ENCODE data around the gene CHST5.
"Not testable (repeated sequence)": the region's sequence is repeated elsewhere in the genome, so short reads cannot be mapped to it uniquely, and the experiment has no call there.

The CHST5 gene

GRCh38 chr16:75502916-75503605 lies 32.8 kb downstream of the CHST5 start:
- DNase-seq = no peak

DNA sequence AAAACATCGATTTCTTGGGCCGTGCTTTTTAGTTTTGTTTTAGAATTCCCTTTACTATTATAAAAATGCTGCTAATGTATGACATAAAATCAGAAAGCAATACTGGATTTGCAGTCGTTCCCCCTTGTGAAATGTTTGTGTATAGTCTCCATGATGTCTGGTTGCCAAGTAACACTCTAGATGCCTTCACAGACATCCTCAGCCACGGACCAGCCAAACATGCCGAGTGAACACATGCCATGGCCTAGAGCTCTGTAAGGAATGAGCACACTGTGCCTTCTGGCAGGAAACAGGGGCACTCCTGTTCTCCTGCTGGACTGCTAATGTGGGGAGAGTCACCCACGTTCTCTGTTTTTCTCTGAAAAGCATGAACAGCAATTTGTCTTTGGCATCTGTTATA lies 34.1 kb downstream of the CHST5 start:
- DNase-seq = not testable (repeated sequence)

DNA sequence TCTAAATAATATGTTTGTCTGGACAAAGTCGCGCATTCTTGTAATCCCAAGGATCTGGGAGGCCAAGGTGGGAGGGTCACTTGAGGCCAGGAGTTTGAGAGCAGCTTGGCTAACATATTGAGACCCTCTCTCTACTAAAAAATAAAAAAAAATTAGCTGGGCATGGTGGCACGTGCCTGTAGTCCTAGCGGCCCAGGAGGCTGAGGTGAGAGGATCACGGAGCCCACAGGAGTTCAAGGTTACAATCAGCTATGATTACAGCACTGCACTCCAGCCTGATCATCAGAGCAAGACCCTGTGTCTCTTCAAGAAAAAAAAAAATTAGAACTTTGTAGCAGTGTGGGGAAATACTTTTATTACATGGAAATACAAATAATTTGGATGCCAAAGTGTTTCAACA lies 34.5 kb downstream of the CHST5 start:
- no peak for DNase-seq

- not testable (repeated sequence) for DNase-seq
Observed at GRCh38 chr16:75498605-75499322, 37.1 kb downstream of the CHST5 start.

DNA sequence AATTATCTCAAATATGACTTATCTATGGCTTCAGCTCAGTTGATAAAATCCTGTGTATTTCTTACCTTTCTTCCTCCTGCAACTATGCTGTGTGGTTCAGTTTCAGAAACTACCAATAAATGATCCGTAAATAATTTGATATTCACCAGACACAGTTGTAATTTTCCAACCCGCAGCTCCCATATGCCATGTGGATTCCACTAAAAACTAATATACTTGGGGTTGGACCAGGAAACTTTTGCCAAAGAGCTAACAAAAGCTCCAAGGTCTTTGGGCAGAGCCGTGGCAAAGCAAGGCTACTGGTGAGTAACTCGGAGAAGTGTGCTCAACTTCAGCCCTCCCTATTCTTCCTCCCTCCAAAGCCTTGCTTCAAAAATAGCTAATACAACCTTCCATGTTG lies 38.4 kb downstream of the CHST5 start:
- no peak for DNase-seq

DNA sequence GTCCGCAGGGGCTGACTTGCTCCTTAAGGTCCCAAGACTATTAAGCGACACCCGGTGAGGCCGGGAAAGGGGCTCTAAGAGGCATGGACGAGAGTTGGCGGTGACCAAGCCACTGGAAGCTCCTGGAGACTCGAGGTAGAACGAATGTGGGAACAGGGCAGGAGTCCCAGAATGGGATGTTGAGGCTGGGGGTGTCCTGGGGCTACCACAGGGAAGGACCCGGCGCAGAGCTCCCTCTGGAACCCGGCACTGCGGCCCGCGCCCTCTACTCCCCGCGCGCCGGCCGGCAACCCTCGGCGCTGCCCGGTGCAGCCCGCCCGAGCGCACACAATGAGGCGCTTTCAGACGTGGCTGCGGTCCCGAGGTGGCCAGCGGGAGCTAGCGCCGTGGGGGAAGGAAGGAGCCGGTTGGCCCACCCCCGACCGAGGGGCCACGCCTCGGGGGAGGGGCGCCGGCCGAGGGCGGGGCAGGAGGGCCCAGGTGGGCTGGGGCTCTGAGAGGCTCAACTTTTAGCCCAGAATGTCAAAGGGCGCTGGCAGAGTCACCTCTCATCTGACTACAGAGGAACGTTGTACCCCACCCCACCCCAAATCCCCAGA lies 40.7 kb downstream of the CHST5 start, which contains the start of gene CHST6:
Gene CHST6 (minus strand): TSS at position 366 of the 599 bp plus-strand sequence. CDS start 15,613 bp downstream, outside the sequence.
- DNase-seq = no peak

DNA sequence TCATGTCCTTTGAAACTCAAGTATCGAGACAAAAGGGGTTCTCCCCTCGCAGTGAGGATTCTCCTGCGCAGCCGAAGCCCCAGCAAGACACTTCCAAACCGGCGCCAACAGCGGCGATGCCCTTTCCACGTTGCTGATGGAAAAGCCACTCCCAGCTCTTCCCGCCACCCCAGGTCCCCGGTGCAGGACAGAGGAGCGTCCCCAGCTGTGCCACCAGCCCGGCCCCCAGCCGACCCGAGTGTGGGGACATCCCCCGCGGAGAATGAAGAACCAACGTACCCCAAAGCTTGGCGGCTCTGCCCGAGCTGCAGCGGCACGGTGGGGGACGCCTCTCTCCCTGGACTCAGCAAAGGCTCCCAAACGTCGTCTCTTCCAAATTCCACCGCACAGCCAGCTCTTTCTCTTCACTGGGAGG lies 41.2 kb downstream of the CHST5 start:
- DNase-seq = no peak

GRCh38 chr16:75494184-75494583 lies 41.7 kb downstream of the CHST5 start:
- no peak for DNase-seq

- no peak for DNase-seq
Observed at GRCh38 chr16:75491876-75492275, 44.0 kb downstream of the CHST5 start.

GRCh38 chr16:75488322-75488721 lies 47.6 kb downstream of the CHST5 start:
- no peak for DNase-seq

DNA sequence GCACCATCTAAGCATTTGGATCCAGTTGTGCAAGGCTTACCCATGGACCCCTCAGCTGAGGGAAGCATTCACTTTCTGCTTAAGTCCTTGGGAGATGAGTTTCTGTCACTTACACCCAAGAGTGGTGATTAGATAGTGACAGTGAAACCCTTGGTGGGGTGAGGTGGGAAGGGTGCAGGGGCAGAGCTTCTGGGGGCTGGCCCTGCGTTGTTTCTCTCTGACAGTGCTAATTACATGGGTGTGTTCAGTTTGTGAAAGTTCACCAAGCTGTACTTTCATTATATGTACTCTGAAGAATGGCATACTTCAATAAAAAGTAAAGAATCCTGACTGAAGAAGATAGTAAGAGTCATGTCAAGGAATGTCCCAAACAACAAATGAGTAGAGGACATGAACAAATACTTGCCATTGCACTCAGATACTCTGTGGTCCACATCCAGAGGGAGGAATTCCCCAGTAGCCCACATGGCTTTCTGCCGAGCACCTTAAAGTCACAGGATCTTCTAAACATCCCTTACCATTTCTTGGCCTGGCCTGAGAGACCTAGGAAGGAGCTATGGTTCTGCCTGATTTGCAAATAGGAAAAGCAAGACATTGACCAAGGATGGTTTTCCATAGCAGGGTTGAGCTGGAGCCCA lies 49.1 kb downstream of the CHST5 start:
- no peak for DNase-seq

GRCh38 chr16:75486014-75486675 lies 49.8 kb downstream of the CHST5 start:
- no peak for DNase-seq

GRCh38 chr16:75485230-75486013 lies 50.5 kb downstream of the CHST5 start:
- no peak for DNase-seq

- no peak for DNase-seq
Observed at GRCh38 chr16:75483222-75483621, 52.7 kb downstream of the CHST5 start.

DNA sequence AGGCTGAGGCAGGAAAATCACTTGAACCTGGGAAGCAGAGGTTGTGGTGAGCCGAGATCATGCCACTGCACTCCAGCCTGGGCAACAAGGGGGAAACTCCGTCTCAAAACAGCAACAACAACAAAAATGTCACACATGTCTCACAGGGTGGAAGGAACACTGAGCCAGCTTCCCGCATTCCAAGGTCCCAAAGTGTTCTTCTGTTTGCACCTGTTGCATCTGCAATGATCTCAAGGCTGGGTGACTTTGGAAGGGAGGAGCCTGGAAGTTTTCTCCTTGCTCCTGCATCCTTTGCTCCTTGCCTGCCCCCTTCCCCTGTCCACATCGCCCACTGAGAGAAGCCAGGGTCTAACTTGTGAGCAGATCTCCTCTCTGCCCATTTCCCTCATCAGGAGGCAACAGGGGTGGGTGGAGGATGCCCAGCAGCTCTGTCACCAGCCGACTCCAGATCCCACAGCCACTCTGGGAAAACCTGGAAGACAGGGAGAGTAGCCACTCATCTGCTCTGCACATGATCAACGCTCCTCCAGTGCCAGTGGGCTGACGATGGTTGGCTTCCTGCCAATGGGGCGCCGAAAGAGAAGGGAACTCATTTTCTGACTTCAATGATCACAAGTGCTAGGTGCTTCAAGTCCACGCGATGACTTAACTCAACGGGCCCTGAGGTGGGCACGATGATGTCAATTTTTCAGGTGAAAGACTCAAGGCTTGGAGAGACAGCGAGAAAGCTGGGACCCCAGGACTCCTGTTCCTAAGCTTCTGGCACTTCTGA lies 53.3 kb downstream of the CHST5 start:
- DNase-seq = no peak

GRCh38 chr16:75481475-75481874 lies 54.4 kb downstream of the CHST5 start:
- DNase-seq = no peak

- no peak for DNase-seq
Observed at GRCh38 chr16:75479421-75479990, 56.4 kb downstream of the CHST5 start.
